ENCODE measurements around the gene ASB9.
A peak's percentile ranks its signal among the peaks of the same experiment; 100 is the strongest.
"Not testable (repeated sequence)": the region's sequence is repeated elsewhere in the genome, so short reads cannot be mapped to it uniquely, and the experiment has no call there.

Gene ASB9, protein sequence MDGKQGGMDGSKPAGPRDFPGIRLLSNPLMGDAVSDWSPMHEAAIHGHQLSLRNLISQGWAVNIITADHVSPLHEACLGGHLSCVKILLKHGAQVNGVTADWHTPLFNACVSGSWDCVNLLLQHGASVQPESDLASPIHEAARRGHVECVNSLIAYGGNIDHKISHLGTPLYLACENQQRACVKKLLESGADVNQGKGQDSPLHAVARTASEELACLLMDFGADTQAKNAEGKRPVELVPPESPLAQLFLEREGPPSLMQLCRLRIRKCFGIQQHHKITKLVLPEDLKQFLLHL

GRCh38 chrX:15269618-15270521 lies at the start of gene ASB9:
Gene ASB9, minus strand, starts transcription at chrX:15270083. Its CDS starts 209 bp downstream, at chrX:15269874.
- peak; percentile 34 for DNase-seq (ENCODE audit: low spot score)

GRCh38 chrX:15319075-15319474 lies 49.2 kb upstream of the ASB9 start:
- DNase-seq (ENCODE audit: low spot score): no peak

DNA sequence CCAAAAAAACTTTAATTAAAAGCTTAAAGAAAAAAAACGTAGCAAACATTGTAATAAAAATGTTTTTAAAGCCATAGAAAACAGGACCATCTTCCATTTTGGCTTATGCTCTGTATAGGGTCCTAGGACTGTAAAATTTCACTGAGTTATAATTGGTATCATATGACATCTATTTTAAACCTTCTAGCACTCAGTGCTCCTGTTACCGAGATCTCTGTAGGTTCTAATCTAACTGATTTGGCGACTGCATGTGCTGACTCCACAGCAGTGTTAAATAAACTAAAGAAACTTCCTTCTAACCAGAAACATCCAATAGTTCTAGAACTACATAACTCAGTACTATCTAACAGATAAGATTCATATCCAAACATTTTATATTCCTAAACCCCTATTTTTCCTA lies 45.6 kb upstream of the ASB9 start, which contains the start of gene ASB11:
Gene ASB11, minus strand, starts transcription at position 132 of the 400 bp plus-strand sequence. Its CDS starts 35 bp downstream, at position 97.
- no peak for DNase-seq (ENCODE audit: low spot score)

DNA sequence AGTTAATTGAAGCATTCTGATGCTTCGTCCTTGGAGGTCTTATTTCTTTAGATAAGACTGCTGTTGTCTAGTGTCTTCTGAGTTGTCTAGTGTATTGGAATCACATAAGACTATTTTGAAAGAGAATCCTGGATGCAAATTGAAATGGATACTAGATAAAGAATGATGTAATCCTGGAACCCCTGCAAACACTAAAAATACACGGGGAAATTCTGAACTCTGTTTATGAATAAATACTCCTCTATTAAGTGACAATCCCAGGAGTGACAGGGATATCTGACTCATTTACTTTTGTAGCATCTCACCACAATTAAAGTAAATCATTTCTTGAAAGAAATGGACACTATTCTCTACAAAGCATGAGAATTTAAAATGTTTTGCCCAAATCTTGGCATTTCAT lies 44.6 kb upstream of the ASB9 start:
- DNase-seq (ENCODE audit: low spot score): no peak

GRCh38 chrX:15311119-15311518 lies 41.2 kb upstream of the ASB9 start:
- DNase-seq (ENCODE audit: low spot score): no peak

DNA sequence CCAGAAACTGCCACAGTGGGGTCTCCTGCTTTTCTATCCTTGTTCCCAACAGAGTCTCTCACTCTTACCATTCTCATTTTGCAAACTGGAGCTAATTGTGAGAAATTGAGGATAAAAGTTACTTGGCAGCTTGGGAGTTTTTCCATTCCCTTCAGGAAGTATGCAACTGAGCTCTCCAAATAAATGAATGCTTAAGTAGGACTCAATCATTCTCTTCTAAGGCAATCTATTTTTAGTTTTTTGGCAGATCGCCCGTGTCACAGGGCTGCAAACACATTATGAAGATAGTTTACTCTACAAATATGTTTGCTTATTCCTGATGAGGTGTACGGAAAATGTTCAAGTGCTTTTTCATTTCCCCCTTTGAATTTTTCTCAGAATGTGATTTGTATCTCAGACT lies 40.2 kb upstream of the ASB9 start:
- no peak for DNase-seq (ENCODE audit: low spot score)

- DNase-seq (ENCODE audit: low spot score): not testable (repeated sequence)
Measured at GRCh38 chrX:15305899-15306298, 36.0 kb upstream of the ASB9 start.

- no peak for DNase-seq (ENCODE audit: low spot score)
Measured at GRCh38 chrX:15301924-15302323, 32.0 kb upstream of the ASB9 start.

DNA sequence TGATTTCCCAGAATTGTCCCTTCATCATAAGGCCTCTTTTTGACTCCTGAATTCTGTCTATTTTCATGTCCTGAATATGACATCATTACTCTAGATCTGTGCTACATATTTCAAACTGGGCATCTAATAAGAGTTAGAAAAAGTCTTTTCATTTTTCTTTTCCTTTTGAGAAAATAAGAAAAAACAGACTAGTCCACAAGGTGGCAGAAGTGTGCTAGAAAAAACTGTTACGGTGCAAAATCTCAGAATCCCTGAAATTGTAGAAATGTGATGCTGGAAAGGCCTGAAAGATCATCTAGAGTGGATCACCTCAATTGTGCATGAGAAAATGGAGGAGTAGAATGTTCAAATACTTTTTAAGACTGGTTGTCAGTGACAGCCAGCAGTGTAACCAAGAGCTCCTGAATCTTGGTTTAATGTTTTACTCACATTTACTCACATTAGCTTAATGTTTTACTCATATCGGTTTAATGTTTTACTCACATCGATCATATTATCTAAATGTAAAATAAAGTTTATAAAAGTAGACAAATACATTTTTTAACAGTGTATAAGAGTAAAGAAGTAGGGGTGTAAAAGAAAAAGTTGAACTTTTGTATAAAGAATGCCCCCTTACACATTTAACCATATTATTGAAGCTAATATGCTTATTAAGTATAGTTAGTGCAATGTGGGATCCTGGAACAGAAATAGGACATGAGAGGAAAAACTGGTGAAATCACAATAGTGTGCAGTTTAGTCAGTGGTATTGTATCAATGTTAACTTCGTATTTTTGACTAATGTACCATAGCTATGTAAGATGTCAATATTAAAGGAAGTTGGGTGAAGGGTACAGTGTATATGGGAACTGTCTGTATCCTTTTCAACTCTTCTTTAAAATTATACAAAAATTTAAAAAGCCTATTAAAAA lies 30.3 kb upstream of the ASB9 start:
- DNase-seq (ENCODE audit: low spot score): no peak

GRCh38 chrX:15298780-15299179 lies 28.9 kb upstream of the ASB9 start:
- no peak for DNase-seq (ENCODE audit: low spot score)

- DNase-seq (ENCODE audit: low spot score): no peak
Measured at GRCh38 chrX:15298201-15298600, 28.3 kb upstream of the ASB9 start.

DNA sequence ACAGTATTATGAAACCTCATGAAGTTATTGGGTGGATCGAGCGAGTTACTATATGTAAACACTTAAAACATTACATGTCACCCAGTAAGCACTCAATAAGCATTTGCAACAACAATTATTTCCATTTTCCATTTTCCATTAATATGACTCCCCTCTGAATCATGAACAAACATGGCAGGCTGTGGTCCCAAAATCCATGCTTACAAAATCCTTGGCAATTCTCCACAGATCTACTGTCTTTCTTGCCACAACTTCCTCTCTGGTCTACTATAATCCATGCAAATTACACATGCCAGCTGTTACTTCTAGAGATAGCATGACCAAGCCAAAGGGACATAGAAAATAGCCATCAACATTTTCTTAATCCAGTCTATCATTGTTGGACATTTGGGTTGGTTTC lies 23.6 kb upstream of the ASB9 start:
- DNase-seq (ENCODE audit: low spot score): no peak

GRCh38 chrX:15292861-15293260 lies 23.0 kb upstream of the ASB9 start:
- DNase-seq (ENCODE audit: low spot score): no peak

GRCh38 chrX:15277604-15278003 lies 7.7 kb upstream of the ASB9 start:
- no peak for DNase-seq (ENCODE audit: low spot score)

GRCh38 chrX:15274946-15275345 lies 5.1 kb upstream of the ASB9 start:
- DNase-seq (ENCODE audit: low spot score): no peak

DNA sequence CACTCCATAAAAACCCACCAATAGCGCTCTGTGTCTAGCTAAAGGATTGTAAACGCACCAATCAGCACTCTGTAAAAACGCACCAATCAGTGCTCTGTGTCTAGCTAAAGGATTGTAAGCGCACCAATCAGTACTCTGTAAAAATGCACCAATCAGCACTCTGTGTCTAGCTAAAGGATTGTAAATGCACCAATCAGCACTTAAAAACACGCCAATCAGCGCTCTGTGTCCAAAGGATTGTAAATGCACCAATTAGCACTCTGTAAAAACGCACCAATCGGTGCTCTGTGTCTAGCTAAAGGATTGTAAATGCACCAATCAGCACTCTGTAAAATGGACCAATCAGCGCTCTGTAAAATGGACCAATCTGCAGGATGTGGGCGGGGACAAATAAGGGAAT lies 3.4 kb upstream of the ASB9 start:
- not testable (repeated sequence) for DNase-seq (ENCODE audit: low spot score)

GRCh38 chrX:15271757-15272156 lies 1.9 kb upstream of the ASB9 start:
- DNase-seq (ENCODE audit: low spot score): no peak

- DNase-seq (ENCODE audit: low spot score): no peak
Measured at GRCh38 chrX:15269120-15269519, 763 bp downstream of the ASB9 start.

DNA sequence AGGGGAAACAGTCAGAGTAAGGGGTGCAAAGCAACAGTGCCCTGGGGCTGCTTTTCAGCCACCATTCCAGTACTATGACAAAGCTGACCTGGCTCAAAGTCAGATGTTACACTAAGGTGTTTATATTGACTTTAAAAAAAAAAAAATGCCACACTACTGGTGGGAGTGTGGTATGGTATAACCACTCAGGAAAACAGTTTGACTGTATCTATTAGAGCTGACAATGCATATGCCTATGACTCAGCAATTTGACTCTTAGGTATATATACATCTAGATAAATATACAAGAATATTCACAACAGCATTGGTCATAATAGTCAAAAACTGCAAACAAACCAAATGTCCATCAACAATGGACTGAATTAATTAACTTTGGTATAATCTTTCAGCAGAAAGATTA lies 15.0 kb downstream of the ASB9 start:
- no peak for DNase-seq (ENCODE audit: low spot score)

- DNase-seq (ENCODE audit: low spot score): no peak
Measured at GRCh38 chrX:15245896-15246295, 24.0 kb downstream of the ASB9 start.

- no peak for DNase-seq (ENCODE audit: low spot score)
Measured at GRCh38 chrX:15244421-15244820, 25.5 kb downstream of the ASB9 start.

DNA sequence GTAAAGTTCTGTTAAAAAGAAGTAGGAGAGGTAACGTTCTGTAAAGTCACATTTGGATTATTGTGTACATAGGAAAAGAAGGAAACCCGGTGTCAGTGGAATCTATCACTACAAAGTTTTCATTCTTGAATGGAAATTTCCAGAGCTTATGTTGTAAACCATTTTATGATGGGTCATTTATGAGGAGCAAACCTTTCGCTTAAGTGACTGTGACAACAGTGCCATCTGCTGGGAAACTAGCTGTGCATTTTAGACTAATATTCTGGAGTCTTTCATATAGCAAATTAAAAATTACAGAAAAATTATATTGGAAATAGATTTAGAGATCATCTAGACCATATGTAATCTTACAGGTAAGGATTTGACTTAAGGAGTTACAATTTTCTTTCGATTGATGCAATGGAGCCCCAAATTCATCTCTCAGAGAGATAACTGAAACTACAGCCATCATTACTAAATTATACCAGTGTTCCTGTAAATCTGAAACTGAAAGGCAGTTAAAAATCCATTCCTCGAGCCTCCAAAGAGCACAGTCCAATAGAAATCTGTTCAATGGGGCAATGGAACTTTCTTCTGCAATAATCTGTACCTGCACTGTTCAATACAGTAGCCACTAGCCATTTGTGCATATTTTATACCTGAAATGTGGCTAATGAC lies 26.9 kb downstream of the ASB9 start:
- DNase-seq (ENCODE audit: low spot score): peak; percentile 16
